ENCODE data around the gene TTC12. TPM values are rescaled to one million over a fixed set of nuclear protein-coding genes. Genes with fewer than 3 reads are reported as not detected.

TTC12 gene
- total RNA-seq, 1 donor from 2014 or later = 11.1 TPM

- Mint-ChIP-seq H3K9me3 (ENCODE audit: unreplicated experiment) (no peaks in the 10 kb centered on the region), H3K4me1 (ENCODE audit: unreplicated experiment) (peaks cover 4% of the 10 kb centered on the region), H3K27ac (ENCODE audit: unreplicated experiment) (no peak overlapping the region), H3K36me3 (ENCODE audit: low read depth, unreplicated experiment) (peaks cover 7% of the 10 kb centered on the region), H3K4me3 (ENCODE audit: unreplicated experiment) (peak overlapping the region; percentile 20), H3K27me3 (ENCODE audit: unreplicated experiment) (no peaks in the 10 kb centered on the region)
- no peak for TF ChIP-seq CTCF (IDR thresholded peaks at IDR 0.05; ENCODE audit: unreplicated experiment)
- DNase-seq (ENCODE audit: low spot score) = no peak
Measured at GRCh38 chr11:113332638-113333329, 18.4 kb downstream of the TTC12 start.

GRCh38 chr11:113334183-113334582 is 19.8 kb downstream of the TTC12 start:
- peaks cover 7% of the 10 kb centered on the region for H3K36me3 Mint-ChIP-seq (ENCODE audit: low read depth, unreplicated experiment)

GRCh38 chr11:113338730-113339129 is 24.3 kb downstream of the TTC12 start:
- DNase-seq (ENCODE audit: low spot score) = peak; percentile 31
- peaks cover 3% of the 10 kb centered on the region for H3K4me1 Mint-ChIP-seq (ENCODE audit: unreplicated experiment)
- no peak overlapping the region for H3K27ac Mint-ChIP-seq (ENCODE audit: unreplicated experiment)
- no peaks in the 10 kb centered on the region for H3K27me3 Mint-ChIP-seq (ENCODE audit: unreplicated experiment)
- no peaks in the 10 kb centered on the region for H3K36me3 Mint-ChIP-seq (ENCODE audit: low read depth, unreplicated experiment)
- no peak for TF ChIP-seq CTCF (IDR thresholded peaks at IDR 0.05; ENCODE audit: unreplicated experiment)
- no peak overlapping the region for H3K4me3 Mint-ChIP-seq (ENCODE audit: unreplicated experiment)
- H3K9me3 Mint-ChIP-seq (ENCODE audit: unreplicated experiment) = no peaks in the 10 kb centered on the region

More at GRCh38 chr11:113334183-113334582, 19.8 kb downstream of the TTC12 start:
- peaks cover 7% of the 10 kb centered on the region for H3K4me1 Mint-ChIP-seq (ENCODE audit: unreplicated experiment)
- H3K27me3 Mint-ChIP-seq (ENCODE audit: unreplicated experiment) = no peaks in the 10 kb centered on the region
- no peak overlapping the region for H3K27ac Mint-ChIP-seq (ENCODE audit: unreplicated experiment)
- no peaks in the 10 kb centered on the region for H3K9me3 Mint-ChIP-seq (ENCODE audit: unreplicated experiment)
- DNase-seq (ENCODE audit: low spot score) = no peak
- TF ChIP-seq CTCF (IDR thresholded peaks at IDR 0.05; ENCODE audit: unreplicated experiment) = no peak
- H3K4me3 Mint-ChIP-seq (ENCODE audit: unreplicated experiment) = no peak overlapping the region

GRCh38 chr11:113339929-113340589 is 25.7 kb downstream of the TTC12 start:
- Mint-ChIP-seq H3K4me1 (ENCODE audit: unreplicated experiment) (peaks cover 3% of the 10 kb centered on the region), H3K27ac (ENCODE audit: unreplicated experiment) (no peak overlapping the region), H3K27me3 (ENCODE audit: unreplicated experiment) (no peaks in the 10 kb centered on the region), H3K36me3 (ENCODE audit: low read depth, unreplicated experiment) (no peaks in the 10 kb centered on the region), H3K4me3 (ENCODE audit: unreplicated experiment) (no peak overlapping the region), H3K9me3 (ENCODE audit: unreplicated experiment) (no peaks in the 10 kb centered on the region)
- no peak for TF ChIP-seq CTCF (IDR thresholded peaks at IDR 0.05; ENCODE audit: unreplicated experiment)
- DNase-seq (ENCODE audit: low spot score) = no peak

Data from endothelial cell (in vitro differentiated cells).